G401 (cell line): Measurements from ENCODE around the gene ZPR1. TPM values are rescaled to one million over a fixed set of nuclear protein-coding genes. Genes with fewer than 3 reads are reported as not detected.

Source experiments
- DNase-seq: peaks from one replicate; pipeline ENCODE4 v3.0.0-alpha.2; 2015; ENCODE audit warnings: low spot score
- in situ Hi-C: cut with HindIII; loops from 2 replicates; pipeline ENCODE4 v1.10.0; 2016; ENCODE audit warnings: low sequenced_read_pairs, mixed read lengths
- total RNA-seq: library from RNA; depleted of rRNA; stranded (reverse); fragments of >200 nt; shearing (Covaris generic); gene quantifications from 2 replicates; pipeline ENCODE4 v1.2.3, GENCODE V29; 2014

The ZPR1 gene
- total RNA-seq, 1 experiment from 2014 or later: 35.9 TPM

DNA sequence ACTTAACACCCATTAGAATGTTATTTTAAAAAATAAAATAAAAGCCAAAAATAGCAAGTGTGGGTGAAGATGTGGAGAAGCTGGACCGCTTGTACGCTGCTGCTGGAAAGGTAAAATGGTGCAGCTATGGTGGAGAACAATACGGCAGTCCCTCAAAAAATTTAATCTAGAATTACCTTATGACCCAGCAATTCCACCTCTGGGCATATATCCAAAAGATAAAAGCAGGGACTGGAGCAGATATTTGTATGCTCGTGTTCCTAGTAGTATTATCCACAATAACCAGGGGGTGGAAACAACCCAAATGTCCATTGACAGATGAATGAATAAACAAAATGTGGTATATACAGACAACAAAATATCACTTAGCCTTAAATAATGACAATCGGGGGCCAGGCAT is 10.0 kb upstream of the ZPR1 start:
- in situ Hi-C loops: no loop called here
- DNase-seq: no peak

DNA sequence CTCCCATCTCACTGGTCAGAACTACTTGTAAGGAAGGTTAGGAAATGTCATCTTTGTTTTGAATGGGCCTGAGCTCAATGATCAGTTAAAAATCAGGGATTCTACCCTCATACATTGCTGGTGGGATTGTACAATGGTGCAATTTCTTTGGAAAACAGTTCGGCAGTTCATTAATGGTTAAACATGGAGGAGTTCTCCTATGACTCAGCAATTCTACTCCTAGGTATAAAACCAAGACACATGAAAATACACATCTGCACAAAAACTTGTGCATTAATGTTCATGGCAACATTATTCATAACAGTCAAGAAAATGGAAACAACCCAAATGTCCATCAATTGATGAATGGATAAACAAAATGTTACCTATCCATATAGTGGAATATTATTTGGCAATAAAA is 8.7 kb upstream of the ZPR1 start:
- in situ Hi-C loops: no loop called here

DNA sequence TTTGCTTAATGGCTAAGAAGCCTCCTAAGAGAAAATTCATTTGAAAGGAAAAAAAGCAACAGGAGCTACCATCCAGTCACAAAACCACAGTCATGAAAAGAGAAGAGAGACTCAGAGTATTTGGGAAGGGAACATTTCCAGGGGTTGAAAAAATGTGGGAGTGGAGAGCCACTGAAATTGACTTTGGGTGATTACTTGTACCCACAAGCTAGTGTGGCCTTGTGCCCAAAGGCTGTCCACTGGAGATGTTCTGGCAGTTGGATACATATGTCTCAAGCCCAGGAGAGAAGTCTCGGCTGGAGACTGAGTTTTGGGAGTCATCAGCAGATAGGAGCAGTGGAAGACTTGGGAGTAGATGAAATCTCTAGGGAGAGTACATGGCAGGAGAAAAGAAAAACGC is 7.0 kb upstream of the ZPR1 start:
- no peak for DNase-seq
- in situ Hi-C loops: no loop called here

More for the DNA sequence above, 8.7 kb upstream of the ZPR1 start:
- DNase-seq: no peak

DNA sequence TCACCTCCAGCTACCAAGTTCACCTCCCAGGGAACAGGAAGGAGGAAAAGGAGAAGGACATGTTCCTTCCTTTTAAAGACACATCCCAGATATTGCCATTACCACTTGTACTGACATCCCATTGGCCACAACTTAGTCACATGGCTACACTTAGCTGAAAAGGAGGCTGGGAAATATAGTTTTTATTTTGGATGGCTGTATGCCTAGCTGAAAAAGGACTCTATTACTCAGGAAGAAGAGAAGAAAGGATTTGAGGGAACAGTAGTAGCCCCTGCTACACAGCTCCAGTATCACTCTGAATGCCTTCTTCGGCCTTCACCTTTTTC is 5.9 kb upstream of the ZPR1 start:
- peak; percentile 28 for DNase-seq

DNA sequence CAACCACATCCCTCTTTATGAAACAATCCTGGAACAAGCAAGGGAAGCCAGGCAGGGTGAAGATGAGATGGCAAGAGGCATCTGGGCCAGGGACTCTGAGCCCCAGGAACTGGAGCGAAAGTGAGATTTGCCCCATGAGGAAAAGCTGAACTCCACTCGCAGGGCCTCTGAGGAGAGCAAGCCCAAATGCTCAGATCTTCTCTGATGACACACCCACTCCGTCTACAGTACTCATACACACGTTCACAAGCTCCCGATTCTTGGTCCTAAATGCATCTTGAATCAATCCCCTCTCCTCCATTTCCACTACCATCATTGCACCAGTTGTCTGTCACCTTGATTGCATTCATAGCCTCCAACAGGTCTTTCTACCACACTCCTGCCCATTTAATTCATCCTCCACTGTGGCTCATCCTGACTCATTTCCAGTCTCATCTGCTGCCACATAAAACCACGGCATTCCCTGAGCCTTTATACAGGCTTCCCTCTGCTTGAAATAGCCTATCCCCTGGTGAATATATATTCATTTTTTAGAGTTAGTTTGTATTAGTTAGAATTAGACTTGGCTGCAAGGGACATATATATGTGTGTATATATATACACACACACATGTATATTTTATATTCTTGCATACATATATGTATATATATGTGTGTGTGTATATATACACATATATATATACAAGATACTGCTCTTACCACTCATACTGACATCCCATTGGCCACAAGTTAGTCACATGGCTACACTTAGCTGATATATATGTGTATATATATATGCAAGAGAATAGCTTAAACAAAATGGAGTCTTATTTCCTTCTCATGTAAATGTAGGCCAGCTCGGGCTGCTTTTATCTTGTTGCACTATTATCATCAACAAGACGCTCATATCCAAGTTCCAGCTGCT is 5.3 kb upstream of the ZPR1 start:
- DNase-seq: no peak
- in situ Hi-C loops: no loop called here

More for the DNA sequence above, 5.9 kb upstream of the ZPR1 start:
- in situ Hi-C loops: no loop called here

DNA sequence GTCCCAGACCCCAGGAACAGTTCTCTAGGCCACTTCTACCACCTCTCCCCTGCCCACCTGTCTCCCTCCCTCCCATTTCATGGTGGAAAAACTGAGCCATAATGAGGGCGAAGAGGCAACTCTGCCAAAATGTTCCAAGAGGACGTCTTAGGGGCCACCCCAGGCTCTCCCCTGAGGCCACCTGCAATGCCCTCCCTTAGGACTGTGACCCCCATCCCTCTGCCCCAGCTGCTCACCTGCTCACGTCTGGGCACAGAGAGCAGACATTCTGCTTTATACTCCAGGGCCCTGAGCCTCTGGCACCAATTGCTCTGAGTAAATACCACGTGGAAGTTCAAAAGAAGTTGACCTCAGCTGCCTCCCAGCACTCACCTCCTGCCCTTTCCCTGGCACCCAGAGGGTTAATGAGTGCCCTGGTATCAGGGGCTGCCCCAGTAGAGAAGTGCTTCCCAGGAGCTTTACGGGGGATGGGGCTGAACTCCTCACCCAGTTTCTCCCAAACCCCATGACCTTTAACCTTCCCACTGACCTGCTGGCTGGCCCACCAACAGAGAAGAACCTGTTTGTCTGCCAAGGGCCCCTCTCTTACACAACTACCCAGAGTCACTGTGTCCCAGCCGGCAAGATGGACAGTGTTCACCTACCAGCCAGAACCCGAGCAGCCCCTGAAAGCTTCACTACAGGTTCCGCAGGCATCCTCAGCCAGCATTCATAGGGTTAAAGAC is 4.5 kb upstream of the ZPR1 start:
- in situ Hi-C loops: no loop called here

DNA sequence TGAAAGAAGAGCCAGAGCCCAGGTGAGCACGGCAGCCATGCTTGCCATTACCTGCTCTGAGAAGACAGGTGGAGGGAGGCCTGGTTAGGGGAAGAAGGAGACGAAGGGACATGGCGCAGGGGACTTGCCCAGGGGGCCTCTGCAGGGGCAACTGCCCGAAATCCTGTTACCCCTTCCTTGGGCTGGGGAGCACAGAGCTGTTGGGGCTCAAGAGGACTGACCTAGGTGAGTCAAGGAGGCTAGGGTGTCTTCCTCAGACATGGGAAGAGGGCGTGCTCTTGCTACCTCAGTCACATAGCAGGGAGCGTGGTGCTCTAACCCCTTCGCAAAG is 4.0 kb upstream of the ZPR1 start, which contains the start of gene APOA5:
APOA5 (minus strand) TSS at position 67 of the 331 bp plus-strand sequence; CDS start at position 48, 19 bp downstream.
- in situ Hi-C loops: no loop called here
- DNase-seq: no peak

More for the DNA sequence above, 4.5 kb upstream of the ZPR1 start:
- DNase-seq: no peak

DNA sequence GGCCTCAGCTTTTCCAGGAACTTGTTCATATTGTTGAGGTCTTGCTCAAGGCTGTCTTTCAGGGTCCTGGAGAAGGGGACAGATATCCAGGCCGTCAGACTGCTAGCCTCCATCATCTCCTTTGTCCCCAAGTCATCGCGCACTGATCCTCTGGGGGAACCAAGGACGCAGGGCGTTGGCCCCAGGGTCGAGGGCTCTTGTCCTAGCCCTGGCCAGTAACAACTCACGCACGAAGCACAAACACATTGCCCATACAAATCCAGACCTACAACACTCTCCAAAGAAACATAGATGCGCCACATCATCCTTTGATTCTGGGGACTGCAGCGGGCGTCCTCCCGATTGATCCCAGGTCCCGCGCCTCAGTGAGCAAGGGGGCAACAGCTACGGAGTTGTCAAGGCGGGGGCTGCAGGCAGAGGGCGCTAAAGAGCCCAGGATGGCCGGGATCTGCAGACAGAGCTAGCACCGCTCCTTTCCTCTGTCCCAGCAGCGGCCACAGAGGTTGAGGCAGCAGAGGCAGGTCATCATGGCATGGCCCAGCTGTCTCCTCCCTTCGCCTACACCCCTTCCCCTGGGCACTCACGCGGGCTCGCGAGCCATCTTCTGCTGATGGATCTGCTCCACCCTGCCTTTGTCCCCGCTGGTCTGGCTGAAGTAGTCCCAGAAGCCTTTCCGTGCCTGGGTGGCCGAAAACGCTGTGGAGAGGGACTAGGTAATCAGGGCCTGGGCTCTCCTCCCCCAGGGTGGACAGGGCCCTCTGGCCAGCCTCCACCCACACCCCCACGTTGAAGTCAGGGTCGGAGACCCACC is 3.4 kb upstream of the ZPR1 start:
- DNase-seq: peak; percentile 85
- in situ Hi-C loops: no loop called here

DNA sequence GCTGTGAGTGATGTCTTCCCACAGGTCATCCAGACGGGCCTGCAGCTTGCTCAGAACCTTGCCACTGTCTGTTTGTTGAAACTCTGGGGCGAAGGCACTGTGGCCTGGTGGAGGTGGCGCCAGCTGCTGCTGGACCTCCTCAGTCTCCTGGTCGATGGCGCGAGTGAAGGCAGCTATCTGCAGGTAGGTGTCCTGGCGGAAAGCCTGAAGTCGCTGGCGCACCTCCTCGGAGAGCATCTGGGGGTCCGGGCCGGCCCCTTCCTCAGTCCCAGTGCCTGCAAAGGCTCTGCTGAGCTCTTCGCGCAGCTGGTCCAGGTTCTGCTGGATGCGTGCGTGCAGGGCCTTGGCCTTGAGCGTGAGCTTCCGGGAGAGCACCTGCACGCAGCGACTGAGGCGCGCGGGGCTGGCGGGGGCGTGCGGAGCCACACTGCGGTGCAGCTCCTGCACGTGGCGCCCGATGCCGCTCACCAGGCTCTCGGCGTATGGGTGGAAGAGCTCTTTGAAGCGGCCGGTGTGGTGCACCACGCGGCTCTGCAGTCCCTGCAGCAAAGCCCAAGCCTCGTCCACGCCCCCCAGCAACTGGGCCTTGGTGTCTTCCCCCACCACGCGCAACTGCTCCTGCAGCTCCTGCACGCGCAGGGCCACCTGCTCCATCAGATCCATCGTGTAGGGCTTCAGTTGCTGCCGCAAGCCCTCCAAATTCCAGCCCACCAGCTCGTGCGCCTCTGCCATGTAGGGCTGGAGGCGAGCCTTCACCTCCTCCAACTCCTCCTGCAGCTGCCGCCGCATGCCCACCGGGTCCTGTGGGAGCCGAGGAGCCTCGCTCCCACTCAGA is 2.6 kb upstream of the ZPR1 start:
- no peak for DNase-seq
- in situ Hi-C loops: no loop called here

DNA sequence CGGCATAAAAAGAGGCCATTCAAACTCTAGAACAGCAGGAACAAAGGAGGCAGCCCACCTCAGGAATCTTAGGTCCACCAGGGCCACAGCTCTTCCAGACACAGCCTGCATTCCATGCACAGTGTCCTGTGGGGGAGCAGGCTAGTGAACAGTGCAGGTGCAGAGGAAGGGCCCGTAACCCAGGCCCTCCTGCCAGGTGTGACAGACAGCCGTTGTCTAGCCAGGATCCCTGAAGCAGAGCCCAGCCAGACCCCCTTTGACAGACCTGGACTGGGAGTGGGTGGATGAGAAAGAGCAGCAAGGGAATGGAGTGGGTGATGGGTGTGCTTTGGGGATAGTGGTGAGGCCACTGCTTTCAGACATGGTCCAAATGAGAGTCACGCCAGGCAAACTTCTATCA is 1.2 kb upstream of the ZPR1 start:
- in situ Hi-C loops: no loop called here
- no peak for DNase-seq

DNA sequence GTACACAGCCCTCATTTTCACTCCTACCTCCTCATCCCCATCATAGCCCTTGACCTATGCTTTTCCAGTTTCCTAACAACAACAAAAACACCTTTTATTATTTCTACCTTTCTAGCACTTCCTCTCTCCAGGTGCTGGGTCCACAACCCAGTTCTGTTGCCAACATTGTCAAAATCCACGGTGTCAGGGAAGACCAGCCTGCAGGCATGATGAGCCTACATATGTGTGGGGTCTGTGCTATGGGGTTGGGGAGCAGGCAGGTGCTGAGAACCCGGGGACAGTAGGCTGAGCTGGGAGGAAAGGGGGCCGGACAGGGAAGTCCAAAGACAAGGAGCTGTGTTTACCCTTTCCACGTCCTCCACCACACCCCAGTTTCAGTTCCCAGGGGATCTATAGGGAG is 711 bp upstream of the ZPR1 start:
- in situ Hi-C loops: no loop called here
- DNase-seq: no peak

DNA sequence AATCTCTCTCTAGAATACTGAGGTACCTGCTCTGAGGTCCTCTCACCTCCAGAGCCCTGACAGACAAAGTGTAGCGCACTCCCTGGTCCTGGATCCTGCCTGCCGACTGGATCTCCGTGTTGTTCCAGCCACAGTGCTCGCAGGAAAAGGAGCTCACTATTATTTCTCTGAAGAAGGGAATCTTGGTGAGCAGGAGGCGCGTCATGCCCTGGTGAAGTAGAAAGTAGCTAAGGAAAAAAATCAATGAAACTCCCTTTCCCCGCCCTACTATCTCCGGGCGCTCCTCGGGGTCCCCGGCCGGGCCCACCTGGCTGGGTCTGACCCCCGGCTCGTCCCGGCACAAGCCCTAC is 412 bp downstream of the ZPR1 start:
- in situ Hi-C loops: no loop called here
- DNase-seq: peak; percentile 15

DNA sequence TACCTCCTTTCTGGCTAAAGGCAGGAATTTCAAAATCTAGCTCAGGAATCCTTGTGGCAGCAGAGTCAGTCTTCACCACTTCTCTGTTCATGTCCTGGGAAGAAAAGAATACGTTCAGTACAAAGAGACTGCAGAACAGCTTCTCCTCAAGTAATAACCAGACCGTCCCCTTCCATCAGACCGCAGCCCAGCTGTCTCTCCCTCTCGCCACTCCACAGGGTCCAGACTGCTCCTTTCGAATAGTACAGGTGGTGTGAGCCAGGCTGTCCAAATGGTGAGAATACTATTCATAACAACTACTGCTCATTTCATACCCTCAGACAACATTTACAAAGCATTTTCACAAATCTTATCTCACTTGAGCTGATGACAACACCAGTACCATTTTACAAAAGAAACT is 857 bp downstream of the ZPR1 start:
- DNase-seq: no peak
- in situ Hi-C loops: no loop called here

DNA sequence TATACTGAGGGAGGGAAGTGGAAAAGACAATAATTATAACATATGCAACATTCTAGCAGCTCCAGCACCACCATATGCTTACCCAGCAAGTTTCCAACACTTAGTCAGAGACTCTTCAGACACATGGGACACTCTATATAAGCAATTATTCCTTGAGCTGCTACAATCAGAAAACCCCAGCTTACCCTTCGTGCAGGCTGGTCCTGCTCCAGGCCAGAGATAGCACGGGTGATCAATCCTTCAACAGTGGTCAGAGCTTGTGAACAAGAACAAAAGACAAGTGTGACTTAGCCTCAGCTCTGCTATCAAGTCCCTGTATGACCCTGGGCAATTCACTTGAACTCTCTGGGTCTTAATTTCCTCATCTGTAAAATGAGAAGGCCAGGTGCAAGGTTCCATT is 1.5 kb downstream of the ZPR1 start:
- in situ Hi-C loops: no loop called here
- DNase-seq: no peak

DNA sequence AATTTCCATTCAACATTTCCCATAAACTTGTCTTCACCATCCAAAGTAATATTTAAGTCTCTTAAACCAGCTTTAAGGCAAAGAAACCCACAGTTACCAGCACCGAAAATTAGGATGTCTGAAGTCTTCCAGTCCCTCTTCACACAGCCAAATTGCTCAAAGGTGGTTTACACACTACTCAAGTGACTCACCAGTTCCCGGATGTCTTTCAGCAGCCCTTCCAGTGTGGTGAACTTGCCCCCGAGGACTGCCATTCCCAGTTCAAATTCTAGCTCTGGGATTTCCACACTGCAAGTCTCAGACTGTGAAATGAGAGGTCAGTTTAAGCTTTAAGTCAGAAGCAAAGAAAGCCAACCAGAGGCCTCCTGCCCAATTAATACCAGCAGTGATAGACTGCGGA is 5.1 kb downstream of the ZPR1 start:
- in situ Hi-C loops: no loop called here
- DNase-seq: no peak

DNA sequence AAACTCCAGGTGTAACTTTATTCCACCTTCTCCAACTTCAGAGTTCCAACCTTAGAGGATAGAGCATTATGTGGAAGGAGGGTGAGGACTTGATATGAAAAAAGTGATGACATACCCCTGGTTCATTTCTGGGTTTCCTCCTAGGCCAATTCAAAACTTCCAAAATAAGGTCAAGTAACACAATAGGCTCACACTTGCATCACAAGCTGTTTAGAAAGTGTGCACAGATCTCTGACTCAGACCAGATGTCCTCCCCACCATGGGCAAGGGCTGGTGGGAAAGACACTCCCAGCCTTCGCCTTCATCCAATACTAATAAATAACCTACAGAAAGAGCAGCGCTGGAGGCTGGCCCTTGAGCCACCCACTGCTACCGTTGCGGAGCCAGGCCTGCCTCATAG is 9.3 kb downstream of the ZPR1 start:
- in situ Hi-C loops: no loop called here
- DNase-seq: no peak

DNA sequence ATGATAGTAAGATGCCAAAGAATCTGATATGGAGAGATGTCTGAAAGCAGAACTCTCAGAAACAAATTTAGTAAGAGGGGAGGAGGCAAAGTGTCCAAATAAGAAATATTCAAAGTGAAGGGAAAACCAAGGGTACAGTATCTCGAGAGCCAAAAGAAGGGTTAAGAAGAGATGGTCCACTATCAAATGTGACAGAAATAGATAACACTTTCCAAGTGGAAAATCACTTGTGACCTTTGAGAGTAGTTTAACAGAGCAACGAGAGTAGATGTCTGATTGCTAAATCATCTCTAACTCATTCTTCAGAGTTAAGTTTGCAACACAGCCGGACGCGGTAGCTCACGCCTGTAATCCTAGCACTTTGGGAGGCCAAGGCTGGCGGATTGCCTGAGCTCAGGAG is 10.8 kb downstream of the ZPR1 start:
- in situ Hi-C loops: no loop called here
- DNase-seq: no peak

DNA sequence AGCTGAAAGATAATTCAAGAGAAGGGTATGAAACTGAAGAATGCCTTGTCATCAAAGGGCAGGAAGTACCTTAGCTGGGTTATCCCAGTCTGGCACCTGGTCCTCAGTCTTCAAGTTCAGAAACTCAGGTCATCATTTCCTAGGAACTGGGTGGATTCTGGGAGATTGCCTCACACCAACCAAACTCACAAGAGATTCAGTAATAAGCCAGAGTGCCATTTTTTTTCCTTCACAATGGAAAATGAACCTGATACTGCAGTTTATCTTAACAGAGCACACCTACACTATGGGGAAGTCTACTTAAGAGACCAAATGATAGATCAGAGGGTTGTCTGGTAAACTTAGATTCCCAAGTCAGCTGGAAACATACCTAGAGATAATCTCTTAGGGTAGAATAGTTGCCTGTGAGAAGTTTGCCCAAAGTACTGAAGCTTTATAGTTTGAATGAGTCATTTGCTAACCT is 11.3 kb downstream of the ZPR1 start:
- in situ Hi-C loops: no loop called here
- DNase-seq: no peak

DNA sequence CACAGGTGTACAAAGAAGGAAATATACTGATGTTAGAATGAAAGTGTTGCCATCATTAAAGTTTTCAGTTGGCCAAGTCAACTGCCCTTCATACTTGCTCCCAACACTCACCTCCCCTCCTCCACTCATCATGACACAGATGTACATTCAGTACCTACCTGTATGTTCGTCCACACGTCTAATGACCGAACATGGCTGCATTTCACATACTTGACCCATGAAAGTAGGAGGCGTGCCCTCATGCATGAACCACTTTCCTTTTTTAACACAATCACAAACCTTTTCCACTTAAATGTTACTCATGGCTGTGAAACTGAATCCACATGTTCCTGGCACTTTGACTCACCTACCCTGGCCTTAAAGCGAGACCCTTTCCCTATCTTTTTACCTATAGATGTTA is 11.8 kb downstream of the ZPR1 start:
- in situ Hi-C loops: no loop called here
- no peak for DNase-seq
